Esophagus squamous epithelium (tissue), 4 donors: ENCODE measurements around the gene GID8.

ENCODE experiments used
- POLR2A ChIP-seq, 4 donors: fragments of 450-650 bp; IDR thresholded peaks; one replicate each; pipeline ENCODE4 v1.6.1; 2017; ENCODE audit warnings: antibody characterized with exemption in 4 of 4, mild to moderate bottlenecking in 4 of 4, moderate library complexity in 3 of 4
- TF ChIP-seq, protein P1 (sequence below), 6 experiments: fragments of 450-650 bp in 4 of 6; fragments of 200-600 bp in 2 of 6; sonication (generic) in 2 of 6; IDR thresholded peaks; one replicate each; pipeline ENCODE4 v1.5.1; 2016 to 2019; ENCODE audit warnings: antibody characterized with exemption in 6 of 6, mild to moderate bottlenecking in 4 of 6, moderate library complexity in 4 of 6

DNA sequence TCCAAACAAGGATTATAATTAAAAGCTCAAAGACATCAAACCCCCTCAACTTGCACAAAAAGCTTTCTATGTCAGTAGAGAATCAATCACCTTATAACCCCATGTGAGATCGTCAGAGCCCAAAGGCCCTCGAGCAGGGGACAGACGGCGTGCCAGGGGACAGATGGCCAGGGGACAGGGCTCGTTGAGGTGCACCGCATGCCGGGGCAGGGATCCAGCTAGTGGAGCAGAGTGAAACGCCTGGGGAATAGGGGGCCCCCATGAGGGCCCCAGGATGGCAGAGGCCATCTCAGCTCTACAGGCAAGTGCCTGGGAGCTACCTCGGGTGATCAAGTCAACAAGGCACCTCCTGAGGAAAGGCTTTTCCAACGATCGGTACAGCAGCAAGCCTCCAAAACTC is 40.3 kb upstream of the GID8 start:
- TF ChIP-seq, protein P1, sequence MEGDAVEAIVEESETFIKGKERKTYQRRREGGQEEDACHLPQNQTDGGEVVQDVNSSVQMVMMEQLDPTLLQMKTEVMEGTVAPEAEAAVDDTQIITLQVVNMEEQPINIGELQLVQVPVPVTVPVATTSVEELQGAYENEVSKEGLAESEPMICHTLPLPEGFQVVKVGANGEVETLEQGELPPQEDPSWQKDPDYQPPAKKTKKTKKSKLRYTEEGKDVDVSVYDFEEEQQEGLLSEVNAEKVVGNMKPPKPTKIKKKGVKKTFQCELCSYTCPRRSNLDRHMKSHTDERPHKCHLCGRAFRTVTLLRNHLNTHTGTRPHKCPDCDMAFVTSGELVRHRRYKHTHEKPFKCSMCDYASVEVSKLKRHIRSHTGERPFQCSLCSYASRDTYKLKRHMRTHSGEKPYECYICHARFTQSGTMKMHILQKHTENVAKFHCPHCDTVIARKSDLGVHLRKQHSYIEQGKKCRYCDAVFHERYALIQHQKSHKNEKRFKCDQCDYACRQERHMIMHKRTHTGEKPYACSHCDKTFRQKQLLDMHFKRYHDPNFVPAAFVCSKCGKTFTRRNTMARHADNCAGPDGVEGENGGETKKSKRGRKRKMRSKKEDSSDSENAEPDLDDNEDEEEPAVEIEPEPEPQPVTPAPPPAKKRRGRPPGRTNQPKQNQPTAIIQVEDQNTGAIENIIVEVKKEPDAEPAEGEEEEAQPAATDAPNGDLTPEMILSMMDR (IDR thresholded peaks at IDR 0.05): no peak
- TF ChIP-seq POLR2A (IDR thresholded peaks at IDR 0.05): no peak
